Suprapubic skin (tissue), 4 donors: ENCODE data around the gene EFR3B.

Source experiments
- EP300 ChIP-seq: sonication (generic); formaldehyde crosslinking; IDR thresholded peaks from one replicate; pipeline ENCODE4 v1.6.1; 2017; ENCODE audit warnings: antibody characterized with exemption
- POLR2A ChIP-seq, 2 donors: fragments of 450-650 bp; IDR thresholded peaks; one replicate each; pipeline ENCODE4 v1.6.1; 2017; ENCODE audit warnings: antibody characterized with exemption in 2 of 2, mild to moderate bottlenecking in 2 of 2, moderate library complexity in 2 of 2
- POLR2AphosphoS5 ChIP-seq, 3 donors: sonication (generic); formaldehyde crosslinking; IDR thresholded peaks; one replicate each; pipeline ENCODE4 v1.6.1; 2017; ENCODE audit warnings: antibody characterized with exemption in 3 of 3
- TF ChIP-seq, protein P1 (sequence below), 2 donors: fragments of 200-600 bp in 1 of 2; fragments of 450-650 bp in 1 of 2; sonication (generic) in 1 of 2; IDR thresholded peaks; one replicate each; pipeline ENCODE4 v1.5.1; 2016 to 2019; ENCODE audit warnings: antibody characterized with exemption in 2 of 2, mild to moderate bottlenecking in 1 of 2, moderate library complexity in 1 of 2

DNA sequence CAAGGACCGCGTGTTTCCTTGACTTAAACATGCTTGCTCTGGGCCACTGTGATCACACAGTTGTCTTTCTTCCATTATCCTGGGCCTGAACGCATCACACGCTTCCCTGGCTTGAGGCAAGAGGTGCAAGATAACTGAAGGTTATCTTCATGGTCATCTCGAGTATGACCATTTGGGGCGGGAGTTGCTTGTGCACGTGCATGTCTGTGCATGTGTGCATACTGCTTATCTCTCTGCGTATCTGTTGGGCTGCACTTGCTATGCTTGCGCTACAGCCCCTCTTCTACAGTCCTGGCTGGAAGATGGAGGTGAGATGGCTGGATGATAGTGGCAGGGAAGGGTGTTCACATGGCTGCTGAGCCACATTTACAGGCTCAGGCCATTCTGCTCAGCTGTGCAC lies 27.2 kb upstream of the EFR3B start:
- TF ChIP-seq, protein P1, sequence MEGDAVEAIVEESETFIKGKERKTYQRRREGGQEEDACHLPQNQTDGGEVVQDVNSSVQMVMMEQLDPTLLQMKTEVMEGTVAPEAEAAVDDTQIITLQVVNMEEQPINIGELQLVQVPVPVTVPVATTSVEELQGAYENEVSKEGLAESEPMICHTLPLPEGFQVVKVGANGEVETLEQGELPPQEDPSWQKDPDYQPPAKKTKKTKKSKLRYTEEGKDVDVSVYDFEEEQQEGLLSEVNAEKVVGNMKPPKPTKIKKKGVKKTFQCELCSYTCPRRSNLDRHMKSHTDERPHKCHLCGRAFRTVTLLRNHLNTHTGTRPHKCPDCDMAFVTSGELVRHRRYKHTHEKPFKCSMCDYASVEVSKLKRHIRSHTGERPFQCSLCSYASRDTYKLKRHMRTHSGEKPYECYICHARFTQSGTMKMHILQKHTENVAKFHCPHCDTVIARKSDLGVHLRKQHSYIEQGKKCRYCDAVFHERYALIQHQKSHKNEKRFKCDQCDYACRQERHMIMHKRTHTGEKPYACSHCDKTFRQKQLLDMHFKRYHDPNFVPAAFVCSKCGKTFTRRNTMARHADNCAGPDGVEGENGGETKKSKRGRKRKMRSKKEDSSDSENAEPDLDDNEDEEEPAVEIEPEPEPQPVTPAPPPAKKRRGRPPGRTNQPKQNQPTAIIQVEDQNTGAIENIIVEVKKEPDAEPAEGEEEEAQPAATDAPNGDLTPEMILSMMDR (IDR thresholded peaks at IDR 0.05) = no peak
- no peak for TF ChIP-seq POLR2A (IDR thresholded peaks at IDR 0.05)
- no peak for TF ChIP-seq EP300
- TF ChIP-seq POLR2AphosphoS5 (IDR thresholded peaks at IDR 0.05) = no peak
